Measurements from ENCODE around the gene KCNQ1. TPM values are rescaled to one million over a fixed set of nuclear protein-coding genes. Genes with fewer than 3 reads are reported as not detected.

Gene KCNQ1
- total and polyA plus RNA-seq, 2 of the 13 experiments (the other 11 are each of a cell fraction or from before 2014, with no cell fraction given) = 0.02 to 0.08 TPM

- TF ChIP-seq ZNF609 (CRISPR knock-in tag; IDR thresholded peaks at IDR 0.05; ENCODE audit: borderline replicate concordance) (0 out of 2 replicates have a peak, but pooled peaks have one; percentile 10), ZC3H13 (CRISPR knock-in tag; IDR thresholded peaks at IDR 0.05) (peak; percentile 79), ZNF674 (CRISPR knock-in tag; IDR thresholded peaks at IDR 0.05; ENCODE audit: low read depth) (no peak), NFKBIZ (CRISPR knock-in tag; IDR thresholded peaks at IDR 0.05) (no peak), RARG (CRISPR knock-in tag; IDR thresholded peaks at IDR 0.05; ENCODE audit: low read depth) (0 out of 2 replicates have a peak, but pooled peaks have one; percentile 28), RBM22 (optimal IDR thresholded peaks at IDR 0.05; ENCODE audit: low read length) (peak; percentile 80), ZNF367 (CRISPR knock-in tag; IDR thresholded peaks at IDR 0.05; ENCODE audit: borderline replicate concordance) (no peak), ARNT2 (CRISPR knock-in tag; IDR thresholded peaks at IDR 0.05; ENCODE audit: low read depth) (0 out of 2 replicates have a peak, but pooled peaks have one; percentile 24), ZMYM3 (CRISPR knock-in tag; IDR thresholded peaks at IDR 0.05) (no peak), GATAD1 (CRISPR knock-in tag; IDR thresholded peaks at IDR 0.05) (no peak), ELF1 (CRISPR knock-in tag; IDR thresholded peaks at IDR 0.05) (no peak), GZF1 (CRISPR knock-in tag; IDR thresholded peaks at IDR 0.05) (no peak), PCBP2 (optimal IDR thresholded peaks at IDR 0.05; ENCODE audit: low read depth, low read length, poor library complexity, severe bottlenecking) (no peak), ZNF713 (CRISPR knock-in tag; IDR thresholded peaks at IDR 0.05) (no peak), FOXO1 (CRISPR knock-in tag; IDR thresholded peaks at IDR 0.05) (no peak), MLXIP (CRISPR knock-in tag; IDR thresholded peaks at IDR 0.05; ENCODE audit: borderline replicate concordance) (no peak), ZNF383 (CRISPR knock-in tag; IDR thresholded peaks at IDR 0.05; ENCODE audit: borderline replicate concordance) (0 out of 2 replicates have a peak, but pooled peaks have one; percentile 41), BCL6 (CRISPR knock-in tag; IDR thresholded peaks at IDR 0.05) (no peak)
- TF ChIP-seq, protein P1, sequence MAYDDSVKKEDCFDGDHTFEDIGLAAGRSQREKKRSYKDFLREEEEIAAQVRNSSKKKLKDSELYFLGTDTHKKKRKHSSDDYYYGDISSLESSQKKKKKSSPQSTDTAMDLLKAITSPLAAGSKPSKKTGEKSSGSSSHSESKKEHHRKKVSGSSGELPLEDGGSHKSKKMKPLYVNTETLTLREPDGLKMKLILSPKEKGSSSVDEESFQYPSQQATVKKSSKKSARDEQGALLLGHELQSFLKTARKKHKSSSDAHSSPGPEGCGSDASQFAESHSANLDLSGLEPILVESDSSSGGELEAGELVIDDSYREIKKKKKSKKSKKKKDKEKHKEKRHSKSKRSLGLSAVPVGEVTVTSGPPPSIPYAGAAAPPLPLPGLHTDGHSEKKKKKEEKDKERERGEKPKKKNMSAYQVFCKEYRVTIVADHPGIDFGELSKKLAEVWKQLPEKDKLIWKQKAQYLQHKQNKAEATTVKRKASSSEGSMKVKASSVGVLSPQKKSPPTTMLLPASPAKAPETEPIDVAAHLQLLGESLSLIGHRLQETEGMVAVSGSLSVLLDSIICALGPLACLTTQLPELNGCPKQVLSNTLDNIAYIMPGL (CRISPR knock-in tag; IDR thresholded peaks at IDR 0.05; ENCODE audit: borderline replicate concordance in 1 of 2, low read depth in 1 of 2) = no peak
- TF ChIP-seq, protein P2, sequence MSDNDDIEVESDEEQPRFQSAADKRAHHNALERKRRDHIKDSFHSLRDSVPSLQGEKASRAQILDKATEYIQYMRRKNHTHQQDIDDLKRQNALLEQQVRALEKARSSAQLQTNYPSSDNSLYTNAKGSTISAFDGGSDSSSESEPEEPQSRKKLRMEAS (IDR thresholded peaks at IDR 0.05) = peak; percentile 49; the same call in 1 of the 2 replicates
- TF ChIP-seq, protein P3, sequence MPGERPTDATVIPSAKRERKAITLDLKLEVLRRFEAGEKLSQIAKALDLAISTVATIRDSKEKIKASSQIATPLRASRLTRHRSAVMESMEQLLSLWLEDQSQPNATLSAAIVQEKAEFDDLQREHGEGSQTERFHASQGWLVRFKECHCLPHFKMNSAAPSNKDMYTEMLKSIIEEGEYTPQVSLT (CRISPR knock-in tag; IDR thresholded peaks at IDR 0.05; ENCODE audit: borderline replicate concordance, low read depth) = no peak
Observed at GRCh38 chr11:2699185-2699530, 254.3 kb downstream of the KCNQ1 start (continued).

Data from HepG2 (cell line).